Right ventricle myocardium inferior (tissue), 1 donor: ENCODE measurements around the gene CCDC169. TPM values are rescaled to one million over a fixed set of nuclear protein-coding genes. Genes with fewer than 3 reads are reported as not detected.

Experiments
- ATAC-seq: fragments of 200-7000 bp; cut with Tn5 transposase; one replicate; pipeline ENCODE4 v1.9.1; 2020; ENCODE audit warnings: mild to moderate bottlenecking, moderate library complexity
- DNase-seq: peaks from one replicate; pipeline ENCODE4 v3.0.0; 2021; ENCODE audit errors: missing footprints
- intact Hi-C: fragments of 100-400 bp; cut with DNase I; formaldehyde crosslinking; loops from one replicate; pipeline ENCODE4 v1.11.0; 2022
- total RNA-seq: library from RNA; stranded (reverse); fragmentation: NEBNext Ultra II Directional; extraction: Animal tissue kit (Norgen Biotek cat#: 25700); gene quantifications from one replicate; pipeline ENCODE4 v1.2.1, GENCODE V29; 2021
- donor health status: DM: no; HTN: yes; CAD: no; lungs with severe emphysema.

The CCDC169 gene
- total RNA-seq, 1 donor from 2014 or later, result not detected

DNA sequence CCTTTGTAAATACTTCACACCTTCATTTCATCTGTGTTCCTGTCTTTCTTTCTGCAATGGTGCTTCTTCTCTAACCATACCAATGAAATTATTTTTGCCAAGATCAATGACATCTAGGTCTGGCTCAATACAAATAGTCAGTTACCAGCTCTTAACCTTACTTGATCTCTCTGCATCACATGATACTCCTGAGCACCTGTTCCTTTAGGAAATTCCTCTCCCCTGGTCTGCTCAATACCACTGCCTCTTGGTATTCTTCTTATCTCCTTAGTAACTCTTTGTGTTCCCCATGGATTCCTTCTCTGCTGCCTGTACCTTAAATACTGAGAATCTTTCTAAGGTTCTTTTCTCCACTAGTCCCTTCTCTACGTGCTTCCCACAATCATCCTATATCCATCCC, 109.2 kb downstream of the CCDC169 start:
- DNase-seq, result no peak
- intact Hi-C loops, result no loop called here

GRCh38 chr13:36183901-36184300, 113.7 kb downstream of the CCDC169 start:
- intact Hi-C loops, result no loop called here
- no peak for DNase-seq

More for the DNA sequence above, 109.2 kb downstream of the CCDC169 start:
- no peak for ATAC-seq

More at GRCh38 chr13:36183901-36184300, 113.7 kb downstream of the CCDC169 start:
- no peak for ATAC-seq

Other genes with a start within 250 kb of the CCDC169 start
- gene DCLK1, start 166.4 kb downstream of the CCDC169 start, total RNA-seq, result 19.3 TPM
- gene SOHLH2, start 83.3 kb downstream of the CCDC169 start, total RNA-seq, result not detected
- gene SPART, start 48.6 kb upstream of the CCDC169 start, total RNA-seq, result 41.7 TPM
- gene CCNA1, start 134.7 kb upstream of the CCDC169 start, total RNA-seq, result not detected